HepG2 (cell line): ENCODE measurements around the gene SIRT7. TPM values are rescaled to one million over a fixed set of nuclear protein-coding genes. Genes with fewer than 3 reads are reported as not detected.

Experiments used
- CREBL2 ChIP-seq: sonication (generic); formaldehyde crosslinking; IDR thresholded peaks from 2 replicates; pipeline ENCODE4 v1.8.1; 2023; ENCODE audit warnings: missing genetic modification reagents, mild to moderate bottlenecking, borderline replicate concordance
- DZIP1 ChIP-seq: sonication (generic); formaldehyde crosslinking; IDR thresholded peaks from 2 replicates; pipeline ENCODE4 v1.5.0; 2020; ENCODE audit warnings: mild to moderate bottlenecking, missing genetic modification reagents
- FUBP1 ChIP-seq: sonication (generic); formaldehyde crosslinking; IDR thresholded peaks from 2 replicates; pipeline ENCODE4 v1.5.1; 2020; ENCODE audit warnings: missing genetic modification reagents, mild to moderate bottlenecking, borderline replicate concordance
- HOXD1 ChIP-seq: sonication (generic); formaldehyde crosslinking; IDR thresholded peaks from 2 replicates; pipeline ENCODE4 v1.5.0; 2020; ENCODE audit warnings: missing genetic modification reagents
- ISL2 ChIP-seq: sonication (generic); formaldehyde crosslinking; IDR thresholded peaks from 2 replicates; pipeline ENCODE4 v1.5.0; 2020; ENCODE audit warnings: missing genetic modification reagents
- KLF15 ChIP-seq: sonication (generic); formaldehyde crosslinking; IDR thresholded peaks from 2 replicates; pipeline ENCODE4 v1.8.1; 2023; ENCODE audit warnings: borderline replicate concordance, mild to moderate bottlenecking, inconsistent platforms, missing genetic modification reagents, mixed read lengths
- NCOR1 ChIP-seq: fragments of 200-600 bp; sonication (generic); IDR thresholded peaks from 2 replicates; pipeline ENCODE4 v1.7.0; 2017; ENCODE audit warnings: antibody characterized with exemption, low read length, borderline replicate concordance
- NFE2L1 ChIP-seq: sonication (generic); formaldehyde crosslinking; IDR thresholded peaks from 2 replicates; pipeline ENCODE4 v1.4.0; 2020; ENCODE audit warnings: missing genetic modification reagents, mild to moderate bottlenecking, borderline replicate concordance
- NRL ChIP-seq: sonication (generic); formaldehyde crosslinking; IDR thresholded peaks from 2 replicates; pipeline ENCODE4 v1.5.0; 2020; ENCODE audit warnings: missing genetic modification reagents, mild to moderate bottlenecking, moderate library complexity, borderline replicate concordance
- PRDM10 ChIP-seq: sonication (generic); formaldehyde crosslinking; IDR thresholded peaks from 2 replicates; pipeline ENCODE4 v1.4.0; 2020; ENCODE audit warnings: low read depth, missing genetic modification reagents
- SMAD9 ChIP-seq: sonication (generic); formaldehyde crosslinking; IDR thresholded peaks from 2 replicates; pipeline ENCODE4 v1.5.1; 2020; ENCODE audit warnings: mild to moderate bottlenecking, missing genetic modification reagents
- SPEN ChIP-seq: sonication (generic); formaldehyde crosslinking; IDR thresholded peaks from 2 replicates; pipeline ENCODE4 v1.5.1; 2020; ENCODE audit warnings: low read depth, mild to moderate bottlenecking, missing genetic modification reagents
- STAT5B ChIP-seq: sonication (generic); formaldehyde crosslinking; IDR thresholded peaks from 2 replicates; pipeline ENCODE4 v1.4.0; 2020; ENCODE audit warnings: missing genetic modification reagents
- XBP1 ChIP-seq: sonication (generic); formaldehyde crosslinking; IDR thresholded peaks from 2 replicates; pipeline ENCODE4 v1.5.0; 2020; ENCODE audit warnings: missing genetic modification reagents
- ZBTB38 ChIP-seq: sonication (generic); formaldehyde crosslinking; IDR thresholded peaks from 2 replicates; pipeline ENCODE4 v1.5.1; 2020; ENCODE audit warnings: mild to moderate bottlenecking, missing genetic modification reagents
- ZEB1 ChIP-seq: IDR thresholded peaks from 2 replicates; pipeline ENCODE4 v1.6.1; 2012; ENCODE audit warnings: mild to moderate bottlenecking, low read depth, inconsistent platforms; ENCODE audit not compliant: insufficient replicate concordance
- ZNF121 ChIP-seq: sonication (generic); formaldehyde crosslinking; IDR thresholded peaks from 2 replicates; pipeline ENCODE4 v1.5.0; 2020; ENCODE audit warnings: mild to moderate bottlenecking, missing genetic modification reagents
- ZNF326 ChIP-seq: sonication (generic); formaldehyde crosslinking; IDR thresholded peaks from 2 replicates; pipeline ENCODE4 v1.4.0; 2020; ENCODE audit warnings: missing genetic modification reagents, borderline replicate concordance
- ZNF343 ChIP-seq: sonication (generic); formaldehyde crosslinking; IDR thresholded peaks from 2 replicates; pipeline ENCODE4 v1.4.0; 2020; ENCODE audit warnings: mild to moderate bottlenecking, missing genetic modification reagents
- ZNF577 ChIP-seq: sonication (generic); formaldehyde crosslinking; IDR thresholded peaks from 2 replicates; pipeline ENCODE4 v1.4.0; 2020; ENCODE audit warnings: mild to moderate bottlenecking, low read depth, missing genetic modification reagents, borderline replicate concordance
- polyA plus RNA-seq, 8 experiments: library from polyadenylated mRNA; depleted of rRNA in 3 of 8; stranded (reverse) in 7 of 8; unstranded in 1 of 8; fragments of >200 nt; fragmentation: Illumina TruSeq in 4 of 8; extraction: Trizol in 4 of 8; gene quantifications; 2 replicates each; pipeline versions ENCODE4 v1.2.1 to v1.2.3, GENCODE V29; 2011 to 2016; ENCODE audit warnings: low read depth in 4 of 8, missing spikeins in 1 of 8, mixed read lengths in 1 of 8; ENCODE audit not compliant: insufficient read depth in 1 of 8
- total RNA-seq, 5 experiments: library from RNA; depleted of rRNA; stranded (reverse); fragments of >200 nt; fragmentation: Illumina TruSeq; extraction: Trizol; gene quantifications; 2 replicates each; pipeline ENCODE4 v1.2.3, GENCODE V29; 2016; ENCODE audit warnings: low read depth in 1 of 5

SIRT7 gene
- total and polyA plus RNA-seq, 2 of the 13 experiments (the other 11 are each of a cell fraction or from before 2014, with no cell fraction given) = 8.3 to 24.8 TPM

- TF ChIP-seq PRDM10 (CRISPR knock-in tag) = no peak
- no peak for TF ChIP-seq NCOR1
- no peak for TF ChIP-seq STAT5B (CRISPR knock-in tag)
- no peak for TF ChIP-seq ZEB1
- no peak for TF ChIP-seq ISL2 (CRISPR knock-in tag)
- TF ChIP-seq NFE2L1 (CRISPR knock-in tag) = no peak
- TF ChIP-seq ZNF121 = no peak
- TF ChIP-seq SPEN (CRISPR knock-in tag) = peak; percentile 12; the same call in 1 of the 2 replicates
- TF ChIP-seq NRL (CRISPR knock-in tag) = no peak
- TF ChIP-seq HOXD1 (CRISPR knock-in tag) = no peak
- TF ChIP-seq FUBP1 (CRISPR knock-in tag) = no peak
- TF ChIP-seq KLF15 (CRISPR knock-in tag) = no peak
- TF ChIP-seq ZNF343 (CRISPR knock-in tag) = no peak
- TF ChIP-seq ZNF326 (CRISPR knock-in tag) = no peak
- no peak for TF ChIP-seq ZNF577 (CRISPR knock-in tag)
- 0 out of 2 replicates have a peak, but pooled peaks have one; percentile 22 for TF ChIP-seq CREBL2 (CRISPR knock-in tag)
- TF ChIP-seq SMAD9 (CRISPR knock-in tag) = no peak
- TF ChIP-seq DZIP1 (CRISPR knock-in tag) = no peak
- no peak for TF ChIP-seq XBP1 (CRISPR knock-in tag)
- no peak; the same call in 1 of the 2 replicates for TF ChIP-seq ZBTB38 (CRISPR knock-in tag)
Measured at GRCh38 chr17:81961521-81962498, 43.8 kb upstream of the SIRT7 start (continued).
